Measurements from ENCODE around the gene RAB12. TPM values are rescaled to one million over a fixed set of nuclear protein-coding genes. Genes with fewer than 3 reads are reported as not detected.

RAB12 gene
- total and polyA plus RNA-seq, 2 of the 13 experiments (the other 11 are each of a cell fraction or from before 2014, with no cell fraction given): 9.5 to 25.3 TPM

DNA sequence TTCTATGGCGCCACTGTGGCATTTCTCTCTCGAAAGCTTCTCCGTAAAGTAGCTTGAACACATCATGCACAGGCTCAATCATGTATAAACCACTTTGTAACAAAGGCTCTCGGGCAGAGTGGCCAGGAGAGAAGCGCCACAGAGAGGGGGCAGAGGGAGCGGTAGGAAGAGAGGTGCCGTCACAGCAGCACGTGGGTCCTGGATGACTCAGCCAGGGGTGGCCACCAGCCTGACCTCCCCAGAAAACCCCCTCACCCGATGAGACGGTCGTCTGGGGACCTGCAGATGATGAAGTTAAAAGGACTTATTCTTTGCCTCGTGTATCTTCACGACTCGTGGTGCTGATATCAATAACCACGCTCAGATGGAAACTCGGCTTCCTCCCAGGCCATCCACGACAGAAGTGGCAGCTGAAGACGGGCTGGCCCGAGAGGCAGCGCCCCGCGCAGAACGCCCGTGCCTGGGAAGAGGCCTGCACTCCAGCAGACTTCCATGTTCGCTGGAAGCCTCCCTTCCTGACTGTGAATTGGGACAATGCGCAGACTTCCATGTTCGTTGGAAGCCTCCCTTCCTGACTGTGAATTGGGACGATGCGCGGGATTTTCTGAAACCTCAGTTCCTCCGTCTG, 49.7 kb downstream of the RAB12 start:
- Histone ChIP-seq H3K4me3 (replicated peaks in 1 of 3; ENCODE audit: insufficient read depth in 1 of 3, low read depth in 2 of 3, low read length in 3 of 3) (no peak overlapping the region), H3K9ac (ENCODE audit: insufficient read depth, low read depth, low read length) (no peak overlapping the region), H3K27me3 (ENCODE audit: control insufficient read depth in 1 of 2, insufficient read depth in 2 of 2, low read length in 2 of 2) (peaks cover 9 to 57% of the 10 kb centered on the region in 2 experiments; a peak in 4 of 5 replicates), H3K4me1 (ENCODE audit: insufficient read depth, low read length) (no peaks in the 10 kb centered on the region; the same call in 1 of the 2 replicates), H3K9me3 (ENCODE audit: low read length) (no peaks in the 10 kb centered on the region), H3K79me2 (ENCODE audit: insufficient read depth, low read length) (no peaks in the 10 kb centered on the region), H4K20me1 (ENCODE audit: insufficient read depth, low read length) (no peaks in the 10 kb centered on the region), H3K27ac (ENCODE audit: extremely low read length, insufficient read depth, low read length) (no peak overlapping the region), H2AFZ (ENCODE audit: low read length) (no peak overlapping the region), H3K36me3 (replicated peaks in 1 of 2; ENCODE audit: control insufficient read depth in 1 of 2, insufficient read depth in 2 of 2, low read length in 2 of 2) (no peaks in the 10 kb centered on the region), H3K4me2 (ENCODE audit: low read depth, low read length) (no peak overlapping the region)
- DNase-seq (ENCODE audit: low spot score) (no peak), ATAC-seq (no peak), FAIRE-seq (no peak)
- 57% methylated on average over 17 of the region's 31 CpGs for WGBS (ENCODE audit: low lambda C conversion rate)
- CTCF ChIA-PET (ENCODE audit: low intra/inter-chr PET ratio, low total read pairs): no interaction called here
- POLR2A ChIA-PET: no interaction called here
- BruUV-seq (replicated peaks): no TSS peak
- intact Hi-C loops (cut with micrococcal nuclease; ENCODE audit: unreplicated experiment): no loop called here
- in situ Hi-C loops (cut with HindIII; ENCODE audit: extremely low pct_ligation_motif_present, low pct_unique_long_range_greater_than_20kb): loop anchor here (5.0 kb wide), 1 partner anchor 323 kb away; no protein-coding TSS in a partner anchor
- TF ChIP-seq NR1H2 (CRISPR knock-in tag; IDR thresholded peaks at IDR 0.05; ENCODE audit: borderline replicate concordance, low read depth): no peak
- TF ChIP-seq NBN (conservative IDR thresholded peaks at IDR 0.05): no peak
- TF ChIP-seq NPAS2 (CRISPR knock-in tag; IDR thresholded peaks at IDR 0.05; ENCODE audit: borderline replicate concordance): no peak
- no peak for TF ChIP-seq JARID2 (CRISPR knock-in tag; IDR thresholded peaks at IDR 0.05; ENCODE audit: insufficient replicate concordance)
- TF ChIP-seq, protein P1, sequence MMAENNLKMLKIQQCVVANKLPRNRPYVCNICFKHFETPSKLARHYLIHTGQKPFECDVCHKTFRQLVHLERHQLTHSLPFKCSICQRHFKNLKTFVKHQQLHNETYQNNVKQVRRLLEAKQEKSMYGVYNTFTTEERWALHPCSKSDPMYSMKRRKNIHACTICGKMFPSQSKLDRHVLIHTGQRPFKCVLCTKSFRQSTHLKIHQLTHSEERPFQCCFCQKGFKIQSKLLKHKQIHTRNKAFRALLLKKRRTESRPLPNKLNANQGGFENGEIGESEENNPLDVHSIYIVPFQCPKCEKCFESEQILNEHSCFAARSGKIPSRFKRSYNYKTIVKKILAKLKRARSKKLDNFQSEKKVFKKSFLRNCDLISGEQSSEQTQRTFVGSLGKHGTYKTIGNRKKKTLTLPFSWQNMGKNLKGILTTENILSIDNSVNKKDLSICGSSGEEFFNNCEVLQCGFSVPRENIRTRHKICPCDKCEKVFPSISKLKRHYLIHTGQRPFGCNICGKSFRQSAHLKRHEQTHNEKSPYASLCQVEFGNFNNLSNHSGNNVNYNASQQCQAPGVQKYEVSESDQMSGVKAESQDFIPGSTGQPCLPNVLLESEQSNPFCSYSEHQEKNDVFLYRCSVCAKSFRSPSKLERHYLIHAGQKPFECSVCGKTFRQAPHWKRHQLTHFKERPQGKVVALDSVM (CRISPR knock-in tag; IDR thresholded peaks at IDR 0.05): no peak
- TF ChIP-seq, protein P2, sequence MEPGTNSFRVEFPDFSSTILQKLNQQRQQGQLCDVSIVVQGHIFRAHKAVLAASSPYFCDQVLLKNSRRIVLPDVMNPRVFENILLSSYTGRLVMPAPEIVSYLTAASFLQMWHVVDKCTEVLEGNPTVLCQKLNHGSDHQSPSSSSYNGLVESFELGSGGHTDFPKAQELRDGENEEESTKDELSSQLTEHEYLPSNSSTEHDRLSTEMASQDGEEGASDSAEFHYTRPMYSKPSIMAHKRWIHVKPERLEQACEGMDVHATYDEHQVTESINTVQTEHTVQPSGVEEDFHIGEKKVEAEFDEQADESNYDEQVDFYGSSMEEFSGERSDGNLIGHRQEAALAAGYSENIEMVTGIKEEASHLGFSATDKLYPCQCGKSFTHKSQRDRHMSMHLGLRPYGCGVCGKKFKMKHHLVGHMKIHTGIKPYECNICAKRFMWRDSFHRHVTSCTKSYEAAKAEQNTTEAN (CRISPR knock-in tag; conservative IDR thresholded peaks at IDR 0.05): no peak
- no peak for TF ChIP-seq SPEN (CRISPR knock-in tag; IDR thresholded peaks at IDR 0.05; ENCODE audit: low read depth)
- TF ChIP-seq ADNP (CRISPR knock-in tag; IDR thresholded peaks at IDR 0.05): no peak
- TF ChIP-seq, protein P3, sequence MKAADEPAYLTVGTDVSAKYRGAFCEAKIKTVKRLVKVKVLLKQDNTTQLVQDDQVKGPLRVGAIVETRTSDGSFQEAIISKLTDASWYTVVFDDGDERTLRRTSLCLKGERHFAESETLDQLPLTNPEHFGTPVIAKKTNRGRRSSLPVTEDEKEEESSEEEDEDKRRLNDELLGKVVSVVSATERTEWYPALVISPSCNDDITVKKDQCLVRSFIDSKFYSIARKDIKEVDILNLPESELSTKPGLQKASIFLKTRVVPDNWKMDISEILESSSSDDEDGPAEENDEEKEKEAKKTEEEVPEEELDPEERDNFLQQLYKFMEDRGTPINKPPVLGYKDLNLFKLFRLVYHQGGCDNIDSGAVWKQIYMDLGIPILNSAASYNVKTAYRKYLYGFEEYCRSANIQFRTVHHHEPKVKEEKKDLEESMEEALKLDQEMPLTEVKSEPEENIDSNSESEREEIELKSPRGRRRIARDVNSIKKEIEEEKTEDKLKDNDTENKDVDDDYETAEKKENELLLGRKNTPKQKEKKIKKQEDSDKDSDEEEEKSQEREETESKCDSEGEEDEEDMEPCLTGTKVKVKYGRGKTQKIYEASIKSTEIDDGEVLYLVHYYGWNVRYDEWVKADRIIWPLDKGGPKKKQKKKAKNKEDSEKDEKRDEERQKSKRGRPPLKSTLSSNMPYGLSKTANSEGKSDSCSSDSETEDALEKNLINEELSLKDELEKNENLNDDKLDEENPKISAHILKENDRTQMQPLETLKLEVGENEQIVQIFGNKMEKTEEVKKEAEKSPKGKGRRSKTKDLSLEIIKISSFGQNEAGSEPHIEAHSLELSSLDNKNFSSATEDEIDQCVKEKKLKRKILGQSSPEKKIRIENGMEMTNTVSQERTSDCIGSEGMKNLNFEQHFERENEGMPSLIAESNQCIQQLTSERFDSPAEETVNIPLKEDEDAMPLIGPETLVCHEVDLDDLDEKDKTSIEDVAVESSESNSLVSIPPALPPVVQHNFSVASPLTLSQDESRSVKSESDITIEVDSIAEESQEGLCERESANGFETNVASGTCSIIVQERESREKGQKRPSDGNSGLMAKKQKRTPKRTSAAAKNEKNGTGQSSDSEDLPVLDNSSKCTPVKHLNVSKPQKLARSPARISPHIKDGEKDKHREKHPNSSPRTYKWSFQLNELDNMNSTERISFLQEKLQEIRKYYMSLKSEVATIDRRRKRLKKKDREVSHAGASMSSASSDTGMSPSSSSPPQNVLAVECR (CRISPR knock-in tag; IDR thresholded peaks at IDR 0.05; ENCODE audit: borderline replicate concordance): no peak
- TF ChIP-seq, protein P4, sequence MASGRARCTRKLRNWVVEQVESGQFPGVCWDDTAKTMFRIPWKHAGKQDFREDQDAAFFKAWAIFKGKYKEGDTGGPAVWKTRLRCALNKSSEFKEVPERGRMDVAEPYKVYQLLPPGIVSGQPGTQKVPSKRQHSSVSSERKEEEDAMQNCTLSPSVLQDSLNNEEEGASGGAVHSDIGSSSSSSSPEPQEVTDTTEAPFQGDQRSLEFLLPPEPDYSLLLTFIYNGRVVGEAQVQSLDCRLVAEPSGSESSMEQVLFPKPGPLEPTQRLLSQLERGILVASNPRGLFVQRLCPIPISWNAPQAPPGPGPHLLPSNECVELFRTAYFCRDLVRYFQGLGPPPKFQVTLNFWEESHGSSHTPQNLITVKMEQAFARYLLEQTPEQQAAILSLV (CRISPR knock-in tag; IDR thresholded peaks at IDR 0.05; ENCODE audit: borderline replicate concordance): no peak
- TF ChIP-seq MEIS1 (CRISPR knock-in tag; IDR thresholded peaks at IDR 0.05; ENCODE audit: borderline replicate concordance): no peak
- TF ChIP-seq ZNF205 (CRISPR knock-in tag; IDR thresholded peaks at IDR 0.05): no peak
- no peak for TF ChIP-seq ZKSCAN8 (CRISPR knock-in tag; IDR thresholded peaks at IDR 0.05; ENCODE audit: borderline replicate concordance)
- TF ChIP-seq SAFB2 (CRISPR knock-in tag; IDR thresholded peaks at IDR 0.05; ENCODE audit: borderline replicate concordance, low read depth): no peak
- TF ChIP-seq CREB1 (IDR thresholded peaks at IDR 0.05): no peak
- TF ChIP-seq CREB1 (CRISPR knock-in tag; IDR thresholded peaks at IDR 0.05): no peak

Measured in HepG2 (cell line).